Measurements from ENCODE around the gene COG3.

The COG3 gene

DNA sequence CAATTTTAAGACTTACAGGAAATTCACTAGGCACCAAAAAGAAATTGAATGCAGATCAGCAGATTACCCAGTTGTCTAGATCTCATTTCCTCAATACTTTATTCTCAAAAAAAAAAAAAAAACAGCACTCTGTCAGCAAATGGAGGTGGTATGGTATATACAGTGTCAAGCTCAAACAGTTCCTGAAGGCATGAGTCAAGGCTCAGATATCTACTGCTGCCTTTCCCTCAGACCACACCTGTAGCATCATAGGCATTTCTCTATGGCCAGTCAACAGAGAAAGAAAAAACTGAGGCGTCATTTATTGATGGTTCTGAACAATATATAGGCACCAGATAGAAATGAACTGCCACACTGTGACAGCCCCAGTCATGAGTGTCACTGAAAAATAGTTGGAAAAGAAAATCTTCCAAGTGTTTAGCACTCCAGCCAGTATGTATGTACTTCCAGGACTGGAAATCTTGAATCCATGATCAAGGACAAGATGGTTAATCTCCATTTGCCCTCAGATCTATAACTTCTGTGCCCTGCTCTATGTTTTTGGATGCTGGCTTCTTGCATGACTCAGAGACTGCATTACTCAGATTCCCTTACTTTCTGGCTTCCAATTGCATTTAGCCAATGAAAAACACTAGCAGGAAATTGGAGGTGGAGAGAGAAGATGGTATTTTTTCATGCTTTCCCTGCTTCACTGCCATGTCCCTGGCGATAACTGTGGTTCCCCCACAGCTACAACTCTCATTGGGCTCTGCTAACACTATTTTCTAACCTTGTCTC is 8.4 kb upstream of the COG3 start:
- Mint-ChIP-seq H3K4me1 (peaks cover 6% of the 10 kb centered on the region), H3K27ac (no peak overlapping the region), H3K9me3 (no peaks in the 10 kb centered on the region), H3K27me3 (ENCODE audit: low read depth) (peaks cover 9% of the 10 kb centered on the region), H3K36me3 (ENCODE audit: low read depth) (no peaks in the 10 kb centered on the region), H3K4me3 (no peak overlapping the region)
- TF ChIP-seq, protein P1, sequence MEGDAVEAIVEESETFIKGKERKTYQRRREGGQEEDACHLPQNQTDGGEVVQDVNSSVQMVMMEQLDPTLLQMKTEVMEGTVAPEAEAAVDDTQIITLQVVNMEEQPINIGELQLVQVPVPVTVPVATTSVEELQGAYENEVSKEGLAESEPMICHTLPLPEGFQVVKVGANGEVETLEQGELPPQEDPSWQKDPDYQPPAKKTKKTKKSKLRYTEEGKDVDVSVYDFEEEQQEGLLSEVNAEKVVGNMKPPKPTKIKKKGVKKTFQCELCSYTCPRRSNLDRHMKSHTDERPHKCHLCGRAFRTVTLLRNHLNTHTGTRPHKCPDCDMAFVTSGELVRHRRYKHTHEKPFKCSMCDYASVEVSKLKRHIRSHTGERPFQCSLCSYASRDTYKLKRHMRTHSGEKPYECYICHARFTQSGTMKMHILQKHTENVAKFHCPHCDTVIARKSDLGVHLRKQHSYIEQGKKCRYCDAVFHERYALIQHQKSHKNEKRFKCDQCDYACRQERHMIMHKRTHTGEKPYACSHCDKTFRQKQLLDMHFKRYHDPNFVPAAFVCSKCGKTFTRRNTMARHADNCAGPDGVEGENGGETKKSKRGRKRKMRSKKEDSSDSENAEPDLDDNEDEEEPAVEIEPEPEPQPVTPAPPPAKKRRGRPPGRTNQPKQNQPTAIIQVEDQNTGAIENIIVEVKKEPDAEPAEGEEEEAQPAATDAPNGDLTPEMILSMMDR (IDR thresholded peaks at IDR 0.05; ENCODE audit: unreplicated experiment in 3 of 3), result no peak

DNA sequence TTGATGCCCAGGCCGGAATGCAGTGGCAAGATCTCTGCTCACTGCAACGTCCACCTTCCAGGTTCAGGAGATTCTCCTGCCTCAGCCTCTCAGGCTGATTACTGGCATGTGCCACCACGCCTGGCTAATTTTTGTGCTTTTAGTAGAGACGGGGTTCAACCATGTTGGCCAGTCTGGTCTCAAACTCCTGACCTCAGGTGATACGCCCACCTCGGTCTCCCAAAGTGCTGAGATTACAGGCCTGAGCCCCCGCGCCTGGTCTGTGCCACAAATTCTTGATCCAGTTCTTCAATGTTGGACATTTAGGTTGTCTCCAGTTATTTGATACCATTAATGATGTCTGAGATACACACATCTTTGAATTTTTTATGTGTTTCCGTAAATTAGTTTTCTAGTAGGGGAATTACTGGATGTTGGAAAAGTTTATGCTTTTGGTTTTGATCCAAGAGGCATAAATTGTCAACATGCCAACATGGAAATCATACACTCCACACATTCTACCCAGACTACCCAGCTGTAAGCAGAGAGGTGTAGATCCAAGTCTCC is 525 bp upstream of the COG3 start:
- Mint-ChIP-seq H3K27ac (peak overlapping the region; percentile 98 to 99 (median 98)), H3K4me1 (peaks cover 38% of the 10 kb centered on the region), H3K4me3 (peak overlapping the region; percentile 94 to 96 (median 95)), H3K9me3 (no peaks in the 10 kb centered on the region), H3K27me3 (ENCODE audit: low read depth) (peaks cover 8% of the 10 kb centered on the region), H3K36me3 (ENCODE audit: low read depth) (no peaks in the 10 kb centered on the region)
- TF ChIP-seq, protein P1 (IDR thresholded peaks at IDR 0.05; ENCODE audit: unreplicated experiment in 3 of 3), result peak; percentile 33 to 43 (median 42)

DNA sequence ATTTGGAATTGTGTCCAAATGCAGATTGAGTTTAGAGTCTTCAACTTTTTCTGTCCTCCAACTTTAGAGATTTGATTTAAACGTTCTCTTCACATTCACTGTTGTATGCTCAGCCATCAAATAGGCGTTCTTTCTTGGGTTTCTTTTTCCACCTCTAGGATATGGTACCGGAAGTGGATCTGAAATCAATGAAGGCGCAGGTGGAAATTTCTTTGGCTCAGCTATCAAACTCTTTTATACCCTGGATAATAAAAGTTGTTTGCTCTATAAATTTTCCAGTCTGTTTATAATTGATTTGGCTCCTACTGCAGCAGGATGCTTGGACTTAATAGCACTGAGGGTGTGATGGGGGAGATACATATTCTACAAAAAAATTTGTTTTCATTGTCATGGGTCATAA is 1.6 kb downstream of the COG3 start:
- H3K27me3 Mint-ChIP-seq (ENCODE audit: low read depth), result peaks cover 4% of the 10 kb centered on the region
- H3K9me3 Mint-ChIP-seq, result no peaks in the 10 kb centered on the region
- H3K4me3 Mint-ChIP-seq, result peak overlapping the region; percentile 94 to 96 (median 95)
- TF ChIP-seq, protein P1 (IDR thresholded peaks at IDR 0.05; ENCODE audit: unreplicated experiment in 3 of 3), result no peak
- H3K36me3 Mint-ChIP-seq (ENCODE audit: low read depth), result peaks cover 13% of the 10 kb centered on the region
- H3K4me1 Mint-ChIP-seq, result peaks cover 38% of the 10 kb centered on the region
- peak overlapping the region; percentile 74 to 92 (median 79) for H3K27ac Mint-ChIP-seq

DNA sequence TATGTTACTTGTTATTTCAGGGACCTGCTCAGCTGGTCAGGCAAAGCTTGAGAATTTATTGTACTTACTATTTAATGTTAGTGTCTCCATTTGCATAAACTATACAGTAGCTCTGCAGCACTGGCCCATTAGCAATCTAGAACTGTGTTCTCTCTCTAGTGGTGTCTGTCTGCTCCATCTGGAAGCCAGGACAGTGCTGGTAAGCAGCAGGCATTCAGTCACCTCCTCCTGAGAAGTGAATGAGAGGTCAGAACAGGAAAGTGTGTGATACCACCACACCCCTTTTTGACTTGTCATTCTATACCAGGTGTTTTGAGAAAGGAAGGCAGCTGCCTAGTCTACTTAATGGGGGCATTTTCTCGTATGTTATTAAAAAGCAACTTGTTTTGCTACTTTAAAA is 3.9 kb downstream of the COG3 start:
- Mint-ChIP-seq H3K4me3 (peak overlapping the region in 1 of 3 experiments; percentile 66), H3K36me3 (ENCODE audit: low read depth) (peaks cover 31% of the 10 kb centered on the region), H3K27me3 (ENCODE audit: low read depth) (no peaks in the 10 kb centered on the region), H3K27ac (no peak overlapping the region), H3K4me1 (peaks cover 38% of the 10 kb centered on the region), H3K9me3 (peaks cover 11% of the 10 kb centered on the region)
- TF ChIP-seq, protein P1 (IDR thresholded peaks at IDR 0.05; ENCODE audit: unreplicated experiment in 3 of 3), result no peak

DNA sequence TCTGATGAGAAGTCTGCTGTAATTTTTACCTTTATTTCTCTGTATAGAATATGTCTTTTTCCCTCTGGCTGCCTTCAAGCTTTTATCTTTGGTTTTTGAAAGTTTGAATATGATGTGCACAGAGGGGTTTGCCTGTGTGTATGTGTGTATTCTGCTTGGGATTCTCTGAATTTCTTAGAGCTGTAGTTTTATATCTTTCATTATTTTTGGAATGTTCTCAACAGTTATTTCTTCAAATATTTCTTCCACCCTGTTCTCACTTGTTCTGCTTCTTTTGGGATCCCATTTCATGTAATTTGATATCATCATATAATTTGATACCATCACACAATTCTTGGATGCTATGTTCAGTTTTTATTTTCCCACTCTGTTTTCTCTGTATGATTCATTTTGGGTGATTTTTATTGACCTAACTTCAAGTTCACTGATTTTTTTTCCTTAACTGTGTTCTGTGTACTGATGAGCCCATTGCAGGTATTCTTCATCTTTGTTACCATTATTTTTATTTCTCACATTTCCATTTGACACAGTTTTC is 7.5 kb downstream of the COG3 start:
- H3K36me3 Mint-ChIP-seq (ENCODE audit: low read depth), result peaks cover 43% of the 10 kb centered on the region
- H3K4me3 Mint-ChIP-seq, result no peak overlapping the region
- H3K9me3 Mint-ChIP-seq, result peaks cover 11% of the 10 kb centered on the region
- peaks cover 21% of the 10 kb centered on the region for H3K4me1 Mint-ChIP-seq
- H3K27ac Mint-ChIP-seq, result no peak overlapping the region
- TF ChIP-seq, protein P1 (IDR thresholded peaks at IDR 0.05; ENCODE audit: unreplicated experiment in 3 of 3), result no peak
- H3K27me3 Mint-ChIP-seq (ENCODE audit: low read depth), result no peaks in the 10 kb centered on the region
